Measurements from ENCODE around the gene BAG1. TPM values are rescaled to one million over a fixed set of nuclear protein-coding genes. Genes with fewer than 3 reads are reported as not detected.

Gene BAG1
- total RNA-seq, 1 donor from 2014 or later, result 131 TPM

GRCh38 chr9:33277484-33277883, 13.0 kb upstream of the BAG1 start:
- no peak for DNase-seq (ENCODE audit: low spot score)

DNA sequence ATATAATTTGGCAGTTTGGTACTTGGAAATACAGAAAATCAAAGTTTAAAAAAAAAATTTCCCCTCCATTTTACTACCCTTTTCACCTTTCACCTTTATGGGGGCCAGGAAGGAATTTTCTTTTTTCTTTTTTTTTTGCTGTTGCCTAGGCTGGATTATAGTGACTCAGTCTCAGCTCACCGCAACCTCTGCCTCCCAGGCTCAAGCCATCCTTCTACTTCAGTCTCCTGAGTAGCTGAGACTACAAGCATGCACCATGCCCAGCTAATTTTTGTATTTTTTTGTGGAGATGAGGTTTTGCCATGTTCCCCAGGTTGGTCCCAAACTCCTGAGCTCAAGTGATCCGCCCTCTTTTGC, 9.4 kb upstream of the BAG1 start:
- DNase-seq (ENCODE audit: low spot score), result no peak

DNA sequence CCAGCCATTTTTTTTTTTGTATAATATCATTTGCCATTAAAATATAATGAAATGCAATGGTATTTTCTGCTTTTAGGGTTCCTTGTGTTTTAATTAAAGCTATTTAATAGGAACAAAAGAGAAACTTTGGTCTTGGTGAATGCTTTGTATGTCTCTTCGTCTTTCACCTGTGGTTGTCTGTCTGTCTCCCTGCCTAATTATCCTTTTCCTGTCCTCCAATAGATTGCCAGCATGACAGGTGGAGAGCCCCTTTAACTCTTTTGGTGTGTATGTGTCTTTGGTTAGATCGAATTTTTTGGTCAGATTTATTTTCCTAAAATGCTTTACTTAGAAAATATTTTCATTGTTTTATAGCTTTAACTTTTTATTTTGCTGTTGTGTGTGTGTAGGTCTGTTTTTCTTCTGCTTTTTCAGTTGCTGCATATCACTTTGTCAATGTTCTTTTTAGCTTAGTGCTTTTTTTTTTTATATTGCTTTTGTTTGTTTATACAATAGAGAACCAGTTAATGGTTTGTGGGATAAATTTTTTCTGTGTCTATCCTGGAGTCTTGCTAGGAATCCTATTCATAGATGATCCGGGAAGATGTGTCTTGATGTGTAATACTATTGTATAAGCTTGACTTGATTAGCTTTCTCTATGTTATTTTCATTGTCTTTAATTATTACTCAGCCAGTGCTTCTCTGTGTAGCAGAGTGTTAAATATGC, 8.9 kb upstream of the BAG1 start:
- no peak for DNase-seq (ENCODE audit: low spot score)

DNA sequence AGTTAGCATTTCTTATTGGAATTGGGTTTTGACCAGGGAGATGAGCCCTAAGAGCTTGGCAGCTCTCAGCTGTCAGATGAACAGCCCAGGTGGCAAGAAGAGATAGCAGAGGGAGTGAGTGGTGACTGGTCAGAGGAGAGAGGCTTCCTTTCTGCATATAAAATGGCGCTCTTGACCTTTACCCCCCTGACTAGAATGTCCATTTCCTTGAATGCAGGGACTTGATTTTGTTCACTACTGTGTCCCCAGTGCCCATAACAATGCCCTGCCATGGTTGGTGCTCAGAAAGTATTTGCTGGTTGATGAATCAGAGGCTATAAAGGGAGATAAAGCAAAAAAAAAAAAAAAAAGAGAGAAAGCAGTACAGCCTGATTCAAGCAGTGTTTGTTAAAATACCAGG, 7.6 kb upstream of the BAG1 start:
- DNase-seq (ENCODE audit: low spot score), result no peak

DNA sequence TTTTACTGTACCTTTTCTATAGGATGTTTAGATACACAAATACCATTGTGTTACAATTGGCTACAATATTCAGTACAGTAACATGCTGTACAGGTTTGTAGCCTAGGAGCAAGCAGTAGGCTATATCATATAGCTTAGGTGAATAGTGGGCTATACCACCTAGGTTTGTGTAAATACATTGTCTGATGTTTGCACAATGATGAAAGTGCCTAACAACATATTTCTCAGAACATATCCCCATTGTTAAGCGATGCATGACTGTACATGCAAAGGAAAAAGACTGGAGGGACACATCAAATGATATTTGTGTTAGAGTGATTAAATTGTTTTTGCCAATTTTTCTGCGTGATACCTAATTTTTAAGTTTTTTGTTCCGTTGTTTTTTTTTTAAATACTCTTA, 5.6 kb upstream of the BAG1 start:
- DNase-seq (ENCODE audit: low spot score), result no peak

- DNase-seq (ENCODE audit: low spot score), result no peak
Measured at GRCh38 chr9:33267151-33267767, 2.8 kb upstream of the BAG1 start.

GRCh38 chr9:33265211-33265865, 830 bp upstream of the BAG1 start:
- no peak for DNase-seq (ENCODE audit: low spot score)

- no peak for DNase-seq (ENCODE audit: low spot score)
Measured at GRCh38 chr9:33264003-33264472, 470 bp downstream of the BAG1 start.

- no peak for DNase-seq (ENCODE audit: low spot score)
Measured at GRCh38 chr9:33263131-33264002, 1.1 kb downstream of the BAG1 start.

DNA sequence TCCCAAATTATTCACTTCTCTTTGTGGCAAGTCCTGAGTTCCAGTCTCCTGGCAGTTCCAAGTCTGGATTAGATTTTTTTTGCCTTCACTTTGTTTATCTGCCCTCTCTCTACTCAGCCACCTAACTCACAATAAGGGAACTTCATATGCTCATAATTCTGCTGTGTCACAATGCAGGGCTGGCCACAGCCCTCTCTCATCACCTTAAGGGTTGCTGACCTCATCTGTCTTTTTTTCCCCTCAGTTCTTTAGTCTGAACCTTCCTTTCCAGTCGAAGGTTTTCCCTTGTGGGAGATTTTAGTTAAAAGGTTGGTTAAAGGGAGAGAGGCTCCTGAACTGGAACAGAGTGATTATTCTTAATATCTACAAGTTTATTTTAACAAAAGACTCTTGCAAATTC, 4.1 kb downstream of the BAG1 start:
- no peak for DNase-seq (ENCODE audit: low spot score)

GRCh38 chr9:33257276-33257675, 7.2 kb downstream of the BAG1 start:
- DNase-seq (ENCODE audit: low spot score), result no peak

- no peak for DNase-seq (ENCODE audit: low spot score)
Measured at GRCh38 chr9:33256236-33256635, 8.3 kb downstream of the BAG1 start.

DNA sequence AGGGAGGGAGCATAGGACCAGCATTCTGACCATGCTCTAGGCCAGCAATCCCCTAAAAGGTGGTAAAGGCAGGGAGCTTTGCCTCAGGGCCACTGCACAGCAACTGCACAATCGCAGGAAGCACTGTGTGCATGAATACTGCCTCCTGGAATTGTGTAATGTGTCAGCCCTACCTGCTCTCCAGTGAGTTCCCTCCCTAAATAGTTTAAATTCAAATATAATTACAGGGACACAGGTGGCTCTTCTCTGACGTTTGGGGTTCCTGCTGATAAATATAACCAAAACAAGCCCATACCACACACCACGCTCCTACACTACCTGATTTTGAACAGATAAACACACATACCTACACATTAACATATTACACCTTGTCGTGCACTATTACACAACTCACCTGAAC, 9.0 kb downstream of the BAG1 start:
- DNase-seq (ENCODE audit: low spot score), result no peak

DNA sequence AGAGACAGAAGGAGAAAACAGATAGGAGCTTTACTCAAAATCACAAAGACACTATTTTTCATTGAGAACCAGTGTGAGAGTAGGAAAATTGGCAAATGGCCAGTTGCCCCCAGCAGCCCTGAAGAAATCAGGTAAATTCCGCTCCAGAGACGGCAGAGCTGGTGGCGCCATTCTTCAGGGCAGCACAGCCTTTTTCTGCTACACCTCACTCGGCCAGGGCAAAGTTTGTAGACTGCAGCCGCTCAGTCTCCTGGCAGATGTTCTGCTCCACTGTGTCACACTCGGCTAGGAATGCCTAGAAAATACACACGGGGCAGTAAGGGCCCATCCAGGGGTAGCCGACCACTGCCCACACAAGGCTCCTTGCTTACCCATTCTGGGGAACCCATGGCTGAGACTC, 9.5 kb downstream of the BAG1 start:
- DNase-seq (ENCODE audit: low spot score), result peak; percentile 59

- DNase-seq (ENCODE audit: low spot score), result no peak
Measured at GRCh38 chr9:33254211-33254610, 10.3 kb downstream of the BAG1 start.

- peak; percentile 60 for DNase-seq (ENCODE audit: low spot score)
Measured at GRCh38 chr9:33250458-33250995, 14.0 kb downstream of the BAG1 start.

DNA sequence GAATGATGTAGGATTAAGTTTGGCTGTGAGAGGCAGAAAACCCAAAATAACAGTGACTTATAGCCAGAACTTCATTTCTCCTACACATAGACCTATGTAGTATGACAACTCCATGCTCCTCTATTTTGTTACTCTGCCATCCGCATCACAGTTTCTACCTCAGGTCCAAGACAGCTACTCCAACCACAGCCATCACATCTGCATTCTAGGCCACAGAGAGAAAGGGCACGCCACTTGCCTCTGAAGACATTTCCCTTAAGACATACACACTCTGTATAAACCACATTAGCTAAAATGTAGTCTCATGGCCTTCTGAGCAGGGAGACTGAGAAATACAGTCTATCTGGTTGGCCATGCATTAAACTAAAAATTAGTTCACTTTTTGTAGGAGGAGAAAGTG, 14.5 kb downstream of the BAG1 start:
- DNase-seq (ENCODE audit: low spot score), result peak; percentile 8

GRCh38 chr9:33249087-33249658, 15.3 kb downstream of the BAG1 start:
- peak; percentile 45 for DNase-seq (ENCODE audit: low spot score)

DNA sequence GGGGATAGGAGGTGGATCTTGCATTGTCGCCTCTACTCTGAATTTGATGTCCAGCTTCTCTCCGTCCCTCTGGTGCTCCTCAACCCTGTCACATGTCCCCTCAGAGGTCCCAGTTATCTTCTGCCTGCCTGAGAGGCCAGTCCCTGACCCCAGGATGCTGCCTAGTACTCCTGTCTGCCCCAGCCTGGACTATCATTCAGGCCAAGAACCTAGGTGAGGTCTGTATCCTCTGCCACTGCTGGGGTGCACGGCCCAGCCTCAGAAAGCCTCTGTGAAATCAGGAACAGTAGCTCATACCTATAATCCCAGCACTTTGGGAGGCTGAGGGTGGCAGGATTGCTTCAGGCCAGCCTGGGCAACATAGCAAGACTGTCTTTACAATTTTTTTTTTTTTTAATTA, 15.9 kb downstream of the BAG1 start:
- DNase-seq (ENCODE audit: low spot score), result peak; percentile 30

- peak; percentile 64 for DNase-seq (ENCODE audit: low spot score)
Measured at GRCh38 chr9:33246269-33246860, 18.1 kb downstream of the BAG1 start.

- DNase-seq (ENCODE audit: low spot score), result peak; percentile 76
Measured at GRCh38 chr9:33245341-33245740, 19.2 kb downstream of the BAG1 start.

All from mesenteric fat pad (tissue), 1 donor.